Spinal cord (tissue), 10 donors: ENCODE measurements around the gene CSNK2B. TPM values are rescaled to one million over a fixed set of nuclear protein-coding genes. Genes with fewer than 3 reads are reported as not detected.

Experiments used
- DNase-seq, 6 donors: peaks; one replicate each; pipeline versions ENCODE4 v3.0.0 to v3.0.0-alpha.2; 2013 to 2015; ENCODE audit warnings: low spot score in 6 of 6, low read depth in 4 of 6
- H3K27ac ChIP-seq: one replicate; pipeline ENCODE4 v1.5.1; 2013; ENCODE audit warnings: low read depth, low read length, control low read depth
- H3K27me3 ChIP-seq: one replicate; pipeline ENCODE4 v1.6.1; 2013; ENCODE audit warnings: low read length; ENCODE audit not compliant: control insufficient read depth, insufficient read depth
- H3K36me3 ChIP-seq: one replicate; pipeline ENCODE4 v1.6.1; 2013; ENCODE audit warnings: low read length; ENCODE audit not compliant: control insufficient read depth, insufficient read depth
- H3K4me1 ChIP-seq: one replicate; pipeline ENCODE4 v1.6.1; 2013; ENCODE audit warnings: low read length; ENCODE audit not compliant: control insufficient read depth, insufficient read depth
- H3K4me3 ChIP-seq: one replicate; pipeline ENCODE4 v1.5.1; 2013; ENCODE audit warnings: low read depth, low read length, control low read depth
- H3K9me3 ChIP-seq: one replicate; pipeline ENCODE4 v1.6.1; 2013; ENCODE audit warnings: low read length; ENCODE audit not compliant: control insufficient read depth, insufficient read depth
- WGBS: methylation state at CpG from one replicate; pipeline ENCODE4 v1.1.5; 2013; ENCODE audit warnings: missing lambda C conversion rate; ENCODE audit not compliant: insufficient coverage; 5-methylcytosine and 5-hydroxymethylcytosine counted together
- polyA plus RNA-seq, 2 donors: library from polyadenylated mRNA; unstranded; fragments of 120-200 nt; gene quantifications; one replicate each; pipeline ENCODE4 v1.2.1, GENCODE V29; 2013; ENCODE audit not compliant: insufficient read length in 2 of 2
- total RNA-seq, 2 donors: library from RNA; depleted of rRNA in 1 of 2; stranded (reverse); fragments of 120-200 nt in 1 of 2; fragments of >200 nt in 1 of 2; gene quantifications; one replicate each; pipeline versions ENCODE4 v1.2.3 to v1.2.4, GENCODE V29; 2013 to 2014
- donor health status: healthy.

CSNK2B gene
- total and polyA plus RNA-seq, 4 donors = 54.3 to 215 (median 198) TPM

- DNase-seq = no peak
- Histone ChIP-seq H3K4me1 (peaks cover 50% of the 10 kb centered on the region), H3K4me3 (peak overlapping the region; percentile 61), H3K27ac (peak overlapping the region; percentile 79), H3K27me3 (no peaks in the 10 kb centered on the region), H3K36me3 (peaks cover 47% of the 10 kb centered on the region), H3K9me3 (no peaks in the 10 kb centered on the region)
- 44% methylated on average over 13 of the region's 13 CpGs for WGBS
These were observed 6.1 kb upstream of the CSNK2B start for GRCh38 chr6:31659649-31660380.

- H3K27me3 ChIP-seq = no peaks in the 10 kb centered on the region
- H3K4me1 ChIP-seq = peaks cover 50% of the 10 kb centered on the region
- H3K27ac ChIP-seq = peak within 1 kb of the TSS; percentile 79
- H3K36me3 ChIP-seq = peaks cover 47% of the 10 kb centered on the region
- DNase-seq = peak in 3 of 6 donors; percentile 61 to 92 (median 92)
- no peaks in the 10 kb centered on the region for H3K9me3 ChIP-seq
- under 1% methylated on average over 51 of the region's 52 CpGs for WGBS
- peak within 1 kb of the TSS; percentile 61 for H3K4me3 ChIP-seq
These were observed 5.3 kb upstream of the CSNK2B start, which contains the start of gene C6orf47 for GRCh38 chr6:31660381-31661261. C6orf47 (minus strand) TSS chr6:31660778; CDS start chr6:31659947, 831 bp downstream.

- Histone ChIP-seq H3K27ac (peak overlapping the region; percentile 79), H3K4me1 (peaks cover 53% of the 10 kb centered on the region), H3K4me3 (peak overlapping the region; percentile 61), H3K27me3 (no peaks in the 10 kb centered on the region), H3K36me3 (peaks cover 45% of the 10 kb centered on the region), H3K9me3 (no peaks in the 10 kb centered on the region)
- WGBS = 98% methylated on average over 4 of the region's 12 CpGs
- no peak for DNase-seq
These were observed 4.4 kb upstream of the CSNK2B start for GRCh38 chr6:31661262-31662123.

- no peaks in the 10 kb centered on the region for H3K9me3 ChIP-seq
- WGBS = 86% methylated on average over 12 of the region's 12 CpGs
- H3K27me3 ChIP-seq = no peaks in the 10 kb centered on the region
- H3K4me3 ChIP-seq = no peak overlapping the region
- no peak for DNase-seq
- H3K27ac ChIP-seq = no peak overlapping the region
- peaks cover 59% of the 10 kb centered on the region for H3K4me1 ChIP-seq
- H3K36me3 ChIP-seq = peaks cover 44% of the 10 kb centered on the region
These were observed 3.7 kb upstream of the CSNK2B start for GRCh38 chr6:31662124-31662723.

GRCh38 chr6:31663126-31663960 is 2.5 kb upstream of the CSNK2B start:
- Histone ChIP-seq H3K27me3 (no peaks in the 10 kb centered on the region), H3K27ac (peak overlapping the region; percentile 99), H3K4me1 (peaks cover 60% of the 10 kb centered on the region), H3K4me3 (peak overlapping the region; percentile 93), H3K9me3 (no peaks in the 10 kb centered on the region), H3K36me3 (peaks cover 46% of the 10 kb centered on the region)
- DNase-seq = no peak
- WGBS = 58% methylated on average over 5 of the region's 9 CpGs

- peaks cover 49% of the 10 kb centered on the region for H3K36me3 ChIP-seq
- H3K4me3 ChIP-seq = peak overlapping the region; percentile 93
- no peaks in the 10 kb centered on the region for H3K27me3 ChIP-seq
- peaks cover 54% of the 10 kb centered on the region for H3K4me1 ChIP-seq
- no peaks in the 10 kb centered on the region for H3K9me3 ChIP-seq
- peak overlapping the region; percentile 99 for H3K27ac ChIP-seq
- WGBS = 23% methylated on average over 16 of the region's 17 CpGs
- no peak for DNase-seq
These were observed 1.7 kb upstream of the CSNK2B start for GRCh38 chr6:31663961-31664789.

GRCh38 chr6:31664790-31665500 is 935 bp upstream of the CSNK2B start, which contains the start of gene GPANK1:
GPANK1 (minus strand) TSS chr6:31664997; CDS start chr6:31664478, 519 bp downstream.
- Histone ChIP-seq H3K4me3 (peak within 1 kb of the TSS; percentile 93), H3K27ac (peak within 1 kb of the TSS; percentile 99), H3K4me1 (peaks cover 46% of the 10 kb centered on the region), H3K9me3 (no peaks in the 10 kb centered on the region), H3K36me3 (peaks cover 50% of the 10 kb centered on the region), H3K27me3 (no peaks in the 10 kb centered on the region)
- DNase-seq = peak; percentile 84 to 98 (median 90)
- 0% methylated on average over 32 of the region's 39 CpGs for WGBS
